ENCODE results near the gene CCDC178. TPM values are rescaled to one million over a fixed set of nuclear protein-coding genes. Genes with fewer than 3 reads are reported as not detected.

The CCDC178 gene
- total and polyA plus RNA-seq, 2 of the 4 experiments (the other 2 are of a cell fraction), result not detected

- no peak for DNase-seq
- TF ChIP-seq CTCF (conservative IDR thresholded peaks at IDR 0.05; ENCODE audit: low read depth, low read length), result no peak
- no peak for TF ChIP-seq FOS (IDR thresholded peaks at IDR 0.05; ENCODE audit: low read depth, low read length)
- no peak for TF ChIP-seq MAZ (IDR thresholded peaks at IDR 0.05; ENCODE audit: borderline replicate concordance, low read depth, low read length)
- no peak for TF ChIP-seq CEBPB (IDR thresholded peaks at IDR 0.05; ENCODE audit: low read depth, low read length)
- no peak for TF ChIP-seq RCOR1 (IDR thresholded peaks at IDR 0.05; ENCODE audit: insufficient replicate concordance, low read length)
- TF ChIP-seq POLR2A (IDR thresholded peaks at IDR 0.05; ENCODE audit: low read depth, low read length), result no peak
- TF ChIP-seq MAFK (IDR thresholded peaks at IDR 0.05; ENCODE audit: low read depth, low read length), result no peak
- TF ChIP-seq, protein P1, sequence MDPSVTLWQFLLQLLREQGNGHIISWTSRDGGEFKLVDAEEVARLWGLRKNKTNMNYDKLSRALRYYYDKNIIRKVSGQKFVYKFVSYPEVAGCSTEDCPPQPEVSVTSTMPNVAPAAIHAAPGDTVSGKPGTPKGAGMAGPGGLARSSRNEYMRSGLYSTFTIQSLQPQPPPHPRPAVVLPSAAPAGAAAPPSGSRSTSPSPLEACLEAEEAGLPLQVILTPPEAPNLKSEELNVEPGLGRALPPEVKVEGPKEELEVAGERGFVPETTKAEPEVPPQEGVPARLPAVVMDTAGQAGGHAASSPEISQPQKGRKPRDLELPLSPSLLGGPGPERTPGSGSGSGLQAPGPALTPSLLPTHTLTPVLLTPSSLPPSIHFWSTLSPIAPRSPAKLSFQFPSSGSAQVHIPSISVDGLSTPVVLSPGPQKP (IDR thresholded peaks at IDR 0.05; ENCODE audit: borderline replicate concordance, low read depth, low read length), result no peak
- H3K9me1 ChIP-seq (ENCODE audit: insufficient read depth, low read length), result no peaks in the 10 kb centered on the region
- ChIA-PET CTCF (no interaction called here), POLR2A (ENCODE audit: unreplicated experiment) (no interaction called here)
- H2AFZ ChIP-seq (replicated peaks; ENCODE audit: low read length, poor library complexity), result no peak overlapping the region
- no peak overlapping the region for H2BK5ac ChIP-seq (ENCODE audit: low read depth, low read length, poor library complexity, severe bottlenecking)
- no peak overlapping the region for H3K56ac ChIP-seq (ENCODE audit: extremely low read depth, insufficient read depth, low read length)
- in situ Hi-C loops (cut with MboI; ENCODE audit: low sequenced_read_pairs), result no loop called here
- no peaks in the 10 kb centered on the region for H3K79me1 ChIP-seq (ENCODE audit: low read depth in 1 of 2, low read length in 2 of 2)
- dilution Hi-C loops (cut with HindIII; ENCODE audit: low sequenced_read_pairs, unreplicated experiment), result no loop called here
- H3K9me3 ChIP-seq (ENCODE audit: control insufficient read depth, insufficient read depth, low read length), result no peaks in the 10 kb centered on the region
- no peak overlapping the region for H3K18ac ChIP-seq (ENCODE audit: low read depth, low read length)
- H3K4me1 ChIP-seq (ENCODE audit: control insufficient read depth, insufficient read depth, low read length), result no peaks in the 10 kb centered on the region
- no peak overlapping the region for H4K91ac ChIP-seq (ENCODE audit: insufficient read depth, low read depth, low read length)
- H3K23ac ChIP-seq (ENCODE audit: low read depth, low read length), result no peak overlapping the region
- H2BK20ac ChIP-seq (ENCODE audit: low read depth, low read length), result no peak overlapping the region
- H3K14ac ChIP-seq (replicated peaks; ENCODE audit: low read depth, low read length), result no peak overlapping the region
- no peak overlapping the region for H4K8ac ChIP-seq (ENCODE audit: low read depth in 2 of 2, low read length in 2 of 2)
- H2AK5ac ChIP-seq (ENCODE audit: low read depth, low read length), result no peak overlapping the region
- no peak overlapping the region for H2BK15ac ChIP-seq (ENCODE audit: low read depth, low read length)
- H3K4me2 ChIP-seq (ENCODE audit: low read depth, low read length), result no peak overlapping the region
- no peak overlapping the region for H3K4me3 ChIP-seq (ENCODE audit: insufficient read depth, low read depth, low read length)
- H2AK9ac ChIP-seq (replicated peaks; ENCODE audit: low read depth, low read length, poor library complexity), result no peak overlapping the region
- no peaks in the 10 kb centered on the region for H3K27me3 ChIP-seq (ENCODE audit: control insufficient read depth, insufficient read depth, low read length)
- WGBS, 2 experiments (ENCODE audit: extremely low coverage in 2 of 2, insufficient read length in 1 of 2), result no CpG with 5 or more reads among the region's 1 CpG
- no TSS peak for BruUV-seq (replicated peaks)
- no peak overlapping the region for H3K9ac ChIP-seq (ENCODE audit: low read depth, low read length)
- intact Hi-C loops (cut with micrococcal nuclease), result no loop called here
- no peaks in the 10 kb centered on the region for H3K36me3 ChIP-seq (ENCODE audit: control insufficient read depth, insufficient read depth, low read length)
- no peak overlapping the region for H4K5ac ChIP-seq (ENCODE audit: low read depth, low read length)
- no peak for ATAC-seq (ENCODE audit: low read depth)
- H4K20me1 ChIP-seq (ENCODE audit: insufficient read depth, low read length), result no peaks in the 10 kb centered on the region
- no peak overlapping the region for H2BK120ac ChIP-seq (ENCODE audit: low read depth, low read length)
- H3K27ac ChIP-seq (ENCODE audit: insufficient read depth, low read length), result no peak overlapping the region
- no peak overlapping the region for H3K4ac ChIP-seq (ENCODE audit: low read depth, low read length)
Observed at GRCh38 chr18:33157893-33158292, 282.6 kb downstream of the CCDC178 start.
